ENCODE data around the gene JARID2. TPM values are rescaled to one million over a fixed set of nuclear protein-coding genes. Genes with fewer than 3 reads are reported as not detected.

JARID2 gene
- total and polyA plus RNA-seq, 2 of the 8 experiments (the other 6 are each of a cell fraction or from before 2014, with no cell fraction given), result 60.1 to 239 TPM

DNA sequence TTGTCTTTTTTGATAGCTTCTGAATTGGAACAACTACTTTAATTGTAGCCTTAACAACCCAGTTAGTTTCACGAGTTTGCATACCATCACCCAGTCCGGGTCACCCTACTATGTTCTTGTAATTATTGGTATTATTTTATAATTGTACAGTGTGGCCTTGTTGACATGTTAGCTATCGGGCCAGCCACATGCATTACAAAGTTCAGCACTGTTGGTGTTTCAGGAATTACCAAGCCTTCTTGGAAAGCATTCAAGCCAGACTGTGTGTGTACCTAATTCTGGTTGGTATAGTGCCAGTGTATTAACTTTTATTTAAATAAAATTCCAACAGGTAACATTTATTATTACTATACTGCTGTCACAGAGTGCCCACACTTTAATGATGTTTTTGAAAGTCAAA lies 150.9 kb downstream of the JARID2 start:
- Histone ChIP-seq H2AK5ac (ENCODE audit: low read depth, low read length) (no peak overlapping the region), H2BK120ac (replicated peaks; ENCODE audit: low read depth, low read length) (no peak overlapping the region), H3K9ac (replicated peaks in 1 of 4; ENCODE audit: extremely low read depth in 1 of 4, low read depth in 3 of 4, low read length in 3 of 4) (no peak overlapping the region), H3K9me3 (ENCODE audit: insufficient read depth in 2 of 2, low read depth in 1 of 2, low read length in 1 of 2) (no peaks in the 10 kb centered on the region), H3K27me3 (replicated peaks in 1 of 4; ENCODE audit: control insufficient read depth in 3 of 4, extremely low read depth in 1 of 4, insufficient read depth in 3 of 4, low read length in 3 of 4) (no peaks in the 10 kb centered on the region), H3K79me2 (ENCODE audit: control insufficient read depth in 1 of 2, insufficient read depth in 2 of 2, low read length in 2 of 2) (peaks cover 58 to 100% of the 10 kb centered on the region in 2 experiments), H2BK15ac (ENCODE audit: low read length) (no peak overlapping the region), H4K5ac (ENCODE audit: insufficient read length, low read depth, low read length) (no peak overlapping the region), H2AFZ (ENCODE audit: low read length) (no peak overlapping the region), H3K4ac (replicated peaks; ENCODE audit: insufficient read length, low read depth, low read length) (no peak overlapping the region), H3K4me2 (ENCODE audit: insufficient read depth in 1 of 2, low read depth in 2 of 2, low read length in 2 of 2) (no peak overlapping the region; a peak in 1 of 4 replicates), H3K23me2 (ENCODE audit: low read depth, low read length) (no peaks in the 10 kb centered on the region), H2BK12ac (ENCODE audit: low read depth, low read length) (no peak overlapping the region), H4K91ac (replicated peaks; ENCODE audit: insufficient read length, low read length) (no peak overlapping the region), H3K23ac (ENCODE audit: insufficient read length) (no peak overlapping the region), H2BK5ac (ENCODE audit: low read depth, low read length) (no peak overlapping the region), H3K36me3 (ENCODE audit: control insufficient read depth in 2 of 4, insufficient read depth in 4 of 4, low read length in 3 of 4) (peaks cover 0 to 3% (median 0%) of the 10 kb centered on the region in 4 experiments; a peak in 2 of 8 replicates), H4K20me1 (replicated peaks in 1 of 2; ENCODE audit: control insufficient read depth in 1 of 2, insufficient read depth in 2 of 2, low read length in 2 of 2) (peaks cover 41 to 66% of the 10 kb centered on the region in 2 experiments), H4K8ac (ENCODE audit: extremely low read depth, insufficient read depth, low read length) (no peak overlapping the region), H2BK20ac (ENCODE audit: low read length) (no peak overlapping the region), H3K18ac (ENCODE audit: extremely low read depth, low read length) (no peak overlapping the region), H3K4me3 (ENCODE audit: extremely low read depth in 1 of 4, insufficient read depth in 2 of 4, low read depth in 3 of 4, low read length in 4 of 4) (no peak overlapping the region), H3K14ac (ENCODE audit: insufficient read length) (no peak overlapping the region), H3K4me1 (replicated peaks in 1 of 4; ENCODE audit: control insufficient read depth in 3 of 4, insufficient read depth in 4 of 4, low read length in 3 of 4) (peaks cover 9 to 39% (median 20%) of the 10 kb centered on the region in 4 experiments), H3K79me1 (ENCODE audit: low read depth, low read length) (peaks cover 5% of the 10 kb centered on the region), H3K27ac (ENCODE audit: low read depth, low read length) (no peak overlapping the region), H3K56ac (replicated peaks; ENCODE audit: insufficient read length, low read depth, low read length) (no peak overlapping the region)
- POLR2A ChIA-PET (ENCODE audit: partially characterized antibody), result no interaction called here
- WGBS, 2 experiments (ENCODE audit: extremely low coverage in 1 of 2, insufficient coverage in 1 of 2, insufficient read length in 1 of 2, insufficient replicate concordance in 2 of 2, low coverage in 1 of 2, low lambda C conversion rate in 2 of 2, missing lambda C conversion rate in 1 of 2), result 85% methylated on average over 3 of the region's 3 CpGs; no CpG with 5 or more reads in 1 of the 2 experiments
- FAIRE-seq (no peak), DNase-seq (ENCODE audit: low read depth in 1 of 2, low spot score in 2 of 2) (no peak)
- CTCF ChIA-PET (ENCODE audit: partially characterized antibody), result no interaction called here
- TF ChIP-seq RXRA (IDR thresholded peaks at IDR 0.05; ENCODE audit: insufficient read depth, low read depth, low read length) (no peak), SUZ12 (IDR thresholded peaks at IDR 0.05; ENCODE audit: low read length) (no peak), CTCF (IDR thresholded peaks at IDR 0.05; ENCODE audit: control extremely low read depth in 1 of 3, insufficient read depth in 1 of 3, low read depth in 1 of 3, low read length in 3 of 3) (no peak), MAFK (IDR thresholded peaks at IDR 0.05; ENCODE audit: low read depth, low read length) (no peak), NANOG (IDR thresholded peaks at IDR 0.05; ENCODE audit: insufficient read depth, low read depth, low read length, poor library complexity, severe bottlenecking) (no peak), HDAC6 (IDR thresholded peaks at IDR 0.05; ENCODE audit: low read depth, low read length) (no peak), JUN (IDR thresholded peaks at IDR 0.05; ENCODE audit: low read depth, low read length) (no peak), KDM5A (IDR thresholded peaks at IDR 0.05; ENCODE audit: low read length) (no peak)
- TF ChIP-seq, protein P1, sequence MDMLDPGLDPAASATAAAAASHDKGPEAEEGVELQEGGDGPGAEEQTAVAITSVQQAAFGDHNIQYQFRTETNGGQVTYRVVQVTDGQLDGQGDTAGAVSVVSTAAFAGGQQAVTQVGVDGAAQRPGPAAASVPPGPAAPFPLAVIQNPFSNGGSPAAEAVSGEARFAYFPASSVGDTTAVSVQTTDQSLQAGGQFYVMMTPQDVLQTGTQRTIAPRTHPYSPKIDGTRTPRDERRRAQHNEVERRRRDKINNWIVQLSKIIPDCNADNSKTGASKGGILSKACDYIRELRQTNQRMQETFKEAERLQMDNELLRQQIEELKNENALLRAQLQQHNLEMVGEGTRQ (IDR thresholded peaks at IDR 0.05; ENCODE audit: low read length), result no peak
- TF ChIP-seq, protein P2, sequence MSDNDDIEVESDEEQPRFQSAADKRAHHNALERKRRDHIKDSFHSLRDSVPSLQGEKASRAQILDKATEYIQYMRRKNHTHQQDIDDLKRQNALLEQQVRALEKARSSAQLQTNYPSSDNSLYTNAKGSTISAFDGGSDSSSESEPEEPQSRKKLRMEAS (IDR thresholded peaks at IDR 0.05), result no peak
